H1 (cell line): ENCODE results near the gene CRTC1. TPM values are rescaled to one million over a fixed set of nuclear protein-coding genes. Genes with fewer than 3 reads are reported as not detected.

Experiments used
- CTCF ChIA-PET: fragments of 300-600 bp; sonication (Branson Sonifier 250); formaldehyde crosslinking; loops from one replicate; lab custom pipeline; 2021; ENCODE audit not compliant: partially characterized antibody; lab: Charles Lee
- POLR2A ChIA-PET: fragments of 300-600 bp; sonication (Branson Sonifier 250); formaldehyde crosslinking; loops from one replicate; lab custom pipeline; 2021; ENCODE audit warnings: inconsistent platforms; ENCODE audit not compliant: partially characterized antibody; lab: Charles Lee
- DNase-seq, 2 experiments: peaks; one replicate each; pipeline versions ENCODE4 v3.0.0 to v3.0.0-alpha.2; 2010 to 2022; ENCODE audit warnings: low spot score in 2 of 2, low read depth in 1 of 2, mixed read lengths in 1 of 2
- FAIRE-seq: peaks from 2 replicates; lab custom pipeline; 2011; peaks lifted over from hg19 to GRCh38; lab: Jason Lieb, UNC
- H2AFZ ChIP-seq: 2 replicates; pipeline ENCODE4 v1.8.1; 2012; ENCODE audit warnings: low read length, inconsistent platforms
- H2AK5ac ChIP-seq: 2 replicates; pipeline ENCODE4 v1.6.1; 2013; ENCODE audit warnings: low read depth, low read length
- H2BK120ac ChIP-seq: replicated peaks from 2 replicates; pipeline ENCODE3; 2013; ENCODE audit warnings: low read depth, low read length, inconsistent platforms
- H2BK12ac ChIP-seq: 2 replicates; pipeline ENCODE4 v1.6.1; 2013; ENCODE audit warnings: low read depth, low read length
- H2BK15ac ChIP-seq: 2 replicates; pipeline ENCODE4 v1.6.1; 2013; ENCODE audit warnings: low read length
- H2BK20ac ChIP-seq: 2 replicates; pipeline ENCODE4 v1.6.1; 2013; ENCODE audit warnings: low read length
- H2BK5ac ChIP-seq: 2 replicates; pipeline ENCODE4 v1.6.1; 2013; ENCODE audit warnings: low read depth, low read length
- H3K14ac ChIP-seq: 2 replicates; pipeline ENCODE4 v1.6.1; 2013; ENCODE audit warnings: inconsistent platforms; ENCODE audit not compliant: insufficient read length
- H3K18ac ChIP-seq: 2 replicates; pipeline ENCODE4 v1.6.1; 2013; ENCODE audit warnings: low read length; ENCODE audit errors: extremely low read depth
- H3K23ac ChIP-seq: 2 replicates; pipeline ENCODE4 v1.6.1; 2013; ENCODE audit warnings: inconsistent platforms; ENCODE audit not compliant: insufficient read length
- H3K23me2 ChIP-seq: 2 replicates; pipeline ENCODE4 v1.6.1; 2013; ENCODE audit warnings: low read depth, low read length
- H3K27ac ChIP-seq: 2 replicates; pipeline ENCODE4 v1.6.1; 2011; ENCODE audit warnings: low read depth, low read length, inconsistent platforms
- H3K27me3 ChIP-seq, 4 experiments: replicated peaks in 1 of 4; 1 replicate in 1 of 4; 2 replicates in 3 of 4; pipeline versions ENCODE4 v1.6.1 to v1.8.1; 2011 to 2013; ENCODE audit warnings: low read length in 3 of 4, mild to moderate bottlenecking in 3 of 4, inconsistent platforms in 2 of 4, mixed read lengths in 2 of 4, moderate library complexity in 1 of 4; ENCODE audit not compliant: control insufficient read depth in 3 of 4, insufficient read depth in 3 of 4; ENCODE audit errors: extremely low read depth in 1 of 4
- H3K36me3 ChIP-seq, 4 experiments: 2 replicates each; pipeline versions ENCODE4 v1.6.1 to v1.8.1; 2011 to 2013; ENCODE audit warnings: mild to moderate bottlenecking in 4 of 4, low read length in 3 of 4, moderate library complexity in 2 of 4, control low read depth in 1 of 4, inconsistent platforms in 1 of 4; ENCODE audit not compliant: insufficient read depth in 4 of 4, control insufficient read depth in 2 of 4
- H3K4ac ChIP-seq: replicated peaks from 2 replicates; pipeline ENCODE3; 2013; ENCODE audit warnings: low read length, low read depth, mixed read lengths, inconsistent platforms; ENCODE audit not compliant: insufficient read length
- H3K4me1 ChIP-seq, 4 experiments: replicated peaks in 1 of 4; 1 replicate in 1 of 4; 2 replicates in 3 of 4; pipeline versions ENCODE4 v1.6.1 to v1.8.1; 2011 to 2013; ENCODE audit warnings: low read length in 3 of 4, inconsistent platforms in 2 of 4, mixed read lengths in 1 of 4; ENCODE audit not compliant: insufficient read depth in 4 of 4, control insufficient read depth in 3 of 4
- H3K4me2 ChIP-seq, 2 experiments: 2 replicates each; pipeline versions ENCODE4 v1.6.1 to v1.8.1; 2011 to 2013; ENCODE audit warnings: low read depth in 2 of 2, low read length in 2 of 2, control low read depth in 1 of 2, inconsistent platforms in 1 of 2, mild to moderate bottlenecking in 1 of 2; ENCODE audit not compliant: insufficient read depth in 1 of 2
- H3K4me3 ChIP-seq, 4 experiments: fragments of 200-600, 300-600 bp in 1 of 4; sonication (generic), shearing (Covaris generic), sonication (Bioruptor Twin) in 1 of 4; 2 replicates each; pipeline versions ENCODE4 v1.5.1 to v1.8.1; 2011 to 2016; ENCODE audit warnings: low read length in 4 of 4, low read depth in 3 of 4, control low read depth in 2 of 4, inconsistent platforms in 2 of 4, mild to moderate bottlenecking in 2 of 4, mixed read lengths in 1 of 4, moderate library complexity in 1 of 4; ENCODE audit not compliant: insufficient read depth in 2 of 4; ENCODE audit errors: extremely low read depth in 1 of 4
- H3K56ac ChIP-seq: replicated peaks from 2 replicates; pipeline ENCODE3; 2013; ENCODE audit warnings: low read depth, mild to moderate bottlenecking, mixed read lengths, low read length, inconsistent platforms; ENCODE audit not compliant: insufficient read length
- H3K79me1 ChIP-seq: 2 replicates; pipeline ENCODE4 v1.6.1; 2013; ENCODE audit warnings: low read depth, low read length, control low read depth
- H3K79me2 ChIP-seq, 2 experiments: 2 replicates each; pipeline versions ENCODE4 v1.6.1 to v1.8.1; 2012 to 2013; ENCODE audit warnings: low read length in 2 of 2, mild to moderate bottlenecking in 2 of 2, inconsistent platforms in 1 of 2; ENCODE audit not compliant: insufficient read depth in 2 of 2, control insufficient read depth in 1 of 2
- H3K9ac ChIP-seq, 4 experiments: replicated peaks in 1 of 4; 1 replicate in 1 of 4; 2 replicates in 3 of 4; pipeline versions ENCODE4 v1.6.1 to v1.8.1; 2011 to 2013; ENCODE audit warnings: low read depth in 3 of 4, low read length in 3 of 4, control low read depth in 2 of 4, mild to moderate bottlenecking in 2 of 4, moderate library complexity in 2 of 4, inconsistent platforms in 1 of 4; ENCODE audit errors: extremely low read depth in 1 of 4
- H3K9me3 ChIP-seq, 2 experiments: 2 replicates each; pipeline versions ENCODE4 v1.6.1 to v1.8.1; 2012 to 2013; ENCODE audit warnings: mild to moderate bottlenecking in 2 of 2, moderate library complexity in 2 of 2, control low read depth in 1 of 2, inconsistent platforms in 1 of 2, low read depth in 1 of 2, low read length in 1 of 2, mixed read lengths in 1 of 2; ENCODE audit not compliant: insufficient read depth in 2 of 2
- H4K20me1 ChIP-seq, 2 experiments: replicated peaks in 1 of 2; 2 replicates each; pipeline versions ENCODE3 to v1.8.1; 2011 to 2013; ENCODE audit warnings: inconsistent platforms in 2 of 2, low read length in 2 of 2, mild to moderate bottlenecking in 1 of 2; ENCODE audit not compliant: insufficient read depth in 2 of 2, control insufficient read depth in 1 of 2
- H4K5ac ChIP-seq: 2 replicates; pipeline ENCODE4 v1.6.1; 2013; ENCODE audit warnings: low read length, low read depth, mixed read lengths, inconsistent platforms; ENCODE audit not compliant: insufficient read length
- H4K8ac ChIP-seq: 2 replicates; pipeline ENCODE4 v1.8.0; 2013; ENCODE audit warnings: mild to moderate bottlenecking, moderate library complexity, low read length, inconsistent platforms; ENCODE audit not compliant: insufficient read depth; ENCODE audit errors: extremely low read depth
- H4K91ac ChIP-seq: replicated peaks from 2 replicates; pipeline ENCODE3; 2013; ENCODE audit warnings: low read length, mixed read lengths, inconsistent platforms; ENCODE audit not compliant: insufficient read length
- BRCA1 ChIP-seq: IDR thresholded peaks from 2 replicates; pipeline ENCODE4 v1.6.1; 2012; ENCODE audit warnings: low read depth, low read length, improper control_type of control experiment
- CTCF ChIP-seq, 3 experiments: IDR thresholded peaks; 1 replicate in 2 of 3; 2 replicates in 1 of 3; pipeline versions ENCODE4 v1.5.1 to v1.6.1; 2011; ENCODE audit warnings: low read length in 3 of 3, mild to moderate bottlenecking in 3 of 3, inconsistent platforms in 2 of 3, low read depth in 1 of 3, moderate library complexity in 1 of 3; ENCODE audit not compliant: insufficient read depth in 1 of 3; ENCODE audit errors: control extremely low read depth in 1 of 3
- EGR1 ChIP-seq: IDR thresholded peaks from 2 replicates; pipeline ENCODE4 v1.6.1; 2011; ENCODE audit warnings: low read depth, low read length, borderline replicate concordance
- EP300 ChIP-seq, 2 experiments: IDR thresholded peaks; 1 replicate in 1 of 2; 2 replicates in 1 of 2; pipeline ENCODE4 v1.6.1; 2011 to 2012; ENCODE audit warnings: low read depth in 2 of 2, low read length in 2 of 2, mild to moderate bottlenecking in 2 of 2, borderline replicate concordance in 1 of 2, inconsistent platforms in 1 of 2, moderate library complexity in 1 of 2
- KDM5A ChIP-seq: fragments of 200-600 bp; IDR thresholded peaks from 2 replicates; pipeline ENCODE4 v1.7.1; 2012; ENCODE audit warnings: mild to moderate bottlenecking, low read length, inconsistent platforms, mixed read lengths
- RFX5 ChIP-seq: IDR thresholded peaks from 2 replicates; pipeline ENCODE4 v1.6.1; 2011; ENCODE audit warnings: low read depth, low read length, improper control_type of control experiment, borderline replicate concordance
- SAP30 ChIP-seq: fragments of 300-600 bp; sonication (generic); IDR thresholded peaks from 2 replicates; pipeline ENCODE4 v1.7.1; 2012; ENCODE audit warnings: low read length, moderate library complexity, mild to moderate bottlenecking, inconsistent platforms; ENCODE audit not compliant: insufficient read depth, insufficient replicate concordance
- SP1 ChIP-seq: IDR thresholded peaks from 2 replicates; pipeline ENCODE4 v1.6.1; 2011; ENCODE audit warnings: low read depth, low read length
- SP4 ChIP-seq: IDR thresholded peaks from 2 replicates; pipeline ENCODE4 v1.6.1; 2012; ENCODE audit warnings: low read length, inconsistent platforms
- TCF12 ChIP-seq: IDR thresholded peaks from 2 replicates; pipeline ENCODE4 v1.6.1; 2011; ENCODE audit warnings: low read depth, mild to moderate bottlenecking, low read length
- WGBS, 2 experiments: shearing (Covaris generic) in 1 of 2; methylation state at CpG; one replicate each; pipeline versions ENCODE4 v1.1.6 to v1.1.7; 2013 to 2015; ENCODE audit warnings: low lambda C conversion rate in 2 of 2, mixed read lengths in 2 of 2, inconsistent platforms in 1 of 2, low coverage in 1 of 2, missing lambda C conversion rate in 1 of 2; ENCODE audit not compliant: insufficient replicate concordance in 2 of 2, insufficient coverage in 1 of 2, insufficient read length in 1 of 2; ENCODE audit errors: extremely low coverage in 1 of 2, missing lambda C conversion rate in 1 of 2; 5-methylcytosine and 5-hydroxymethylcytosine counted together
- polyA plus RNA-seq, 7 experiments: library from polyadenylated mRNA; depleted of rRNA in 3 of 7; stranded (reverse) in 5 of 7; unstranded in 2 of 7; fragments of >200 nt in 5 of 7; fragments of 200-250 nt in 2 of 7; gene quantifications; 1 replicate in 5 of 7; 2 replicates in 1 of 7; 4 replicates in 1 of 7; pipeline versions ENCODE4 v1.2.1 to v1.2.3, GENCODE V29; 2011 to 2013; ENCODE audit warnings: missing spikeins in 2 of 7, mixed read lengths in 2 of 7
- total RNA-seq: library from RNA; stranded (reverse); fragmentation: NEBNext Ultra II Directional; extraction: Animal tissue kit (Norgen Biotek cat#: 25700); gene quantifications from 2 replicates; pipeline ENCODE4 v1.2.1, GENCODE V29; 2021
- TF ChIP-seq, protein P1 (sequence below): IDR thresholded peaks from 2 replicates; pipeline ENCODE4 v1.6.1; 2012; ENCODE audit warnings: inconsistent platforms

The CRTC1 gene
- total and polyA plus RNA-seq, 2 of the 8 experiments (the other 6 are each of a cell fraction or from before 2014, with no cell fraction given): 2.9 to 8.5 TPM

DNA sequence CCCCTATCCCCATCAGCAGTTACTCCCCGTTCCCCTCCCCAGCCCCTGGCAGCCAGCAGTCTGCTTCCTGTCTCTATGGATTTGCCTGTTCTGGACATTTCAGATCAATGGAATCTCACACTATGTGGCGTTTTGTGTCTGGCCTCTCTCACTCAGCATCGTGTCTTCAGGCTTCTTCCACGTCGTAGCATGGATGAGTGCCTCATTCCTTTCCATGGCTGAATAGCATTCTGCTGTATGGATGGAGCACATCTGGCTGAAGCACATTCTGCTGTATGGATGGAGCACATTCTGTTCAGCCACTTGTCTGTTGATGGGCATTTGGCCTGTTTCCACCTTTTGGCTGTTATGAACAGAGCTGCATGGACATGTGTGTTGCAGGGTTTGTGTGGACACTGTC, 29.5 kb downstream of the CRTC1 start:
- Histone ChIP-seq H3K27me3 (no peaks in the 10 kb centered on the region), H2BK15ac (no peak overlapping the region), H3K4me1 (peaks cover 0 to 3% (median 0%) of the 10 kb centered on the region in 4 experiments; a peak in 1 of 7 replicates), H3K36me3 (no peaks in the 10 kb centered on the region), H3K27ac (no peak overlapping the region), H2AFZ (no peak overlapping the region), H3K23me2 (0 out of 2 replicates have a peak, but pooled peaks cover 2% of the 10 kb centered on the region), H3K9me3 (no peaks in the 10 kb centered on the region), H2BK5ac (no peak overlapping the region), H4K8ac (no peak overlapping the region), H2BK20ac (no peak overlapping the region), H3K56ac (no peak overlapping the region), H2BK120ac (no peak overlapping the region), H3K79me1 (peaks cover 3% of the 10 kb centered on the region), H2AK5ac (no peak overlapping the region), H2BK12ac (no peak overlapping the region), H3K23ac (no peak overlapping the region), H3K14ac (no peak overlapping the region), H4K91ac (no peak overlapping the region), H4K20me1 (peaks cover 8 to 31% of the 10 kb centered on the region in 2 experiments), H3K9ac (no peak overlapping the region), H3K4me3 (no peak overlapping the region), H3K18ac (no peak overlapping the region), H3K79me2 (peaks cover 0 to 3% of the 10 kb centered on the region in 2 experiments; a peak in 1 of 4 replicates), H3K4me2 (no peak overlapping the region), H4K5ac (no peak overlapping the region), H3K4ac (no peak overlapping the region)
- CTCF ChIA-PET: interaction anchor here (0.8 kb wide), 1 partner anchor 122 kb away, joined by 3 read pairs; no protein-coding TSS in a partner anchor
- POLR2A ChIA-PET: interaction anchor here (1.4 kb wide), 1 partner anchor 9 kb away, joined by 3 read pairs; no protein-coding TSS in a partner anchor
- DNase-seq: no peak
- WGBS, 2 experiments: 92% methylated on average over 5 of the region's 5 CpGs; no CpG with 5 or more reads in 1 of the 2 experiments
- FAIRE-seq: no peak
- TF ChIP-seq BRCA1 (no peak), SP4 (no peak), CTCF (IDR thresholded peaks at IDR 0.05; ENCODE audit: control extremely low read depth in 1 of 3, insufficient read depth in 1 of 3, low read depth in 1 of 3, low read length in 3 of 3) (no peak), RFX5 (no peak), KDM5A (no peak), EGR1 (no peak), EP300 (IDR thresholded peaks at IDR 0.05; ENCODE audit: borderline replicate concordance in 1 of 2, low read depth in 2 of 2, low read length in 2 of 2) (no peak), SP1 (no peak), SAP30 (no peak), TCF12 (no peak)
- TF ChIP-seq, protein P1, sequence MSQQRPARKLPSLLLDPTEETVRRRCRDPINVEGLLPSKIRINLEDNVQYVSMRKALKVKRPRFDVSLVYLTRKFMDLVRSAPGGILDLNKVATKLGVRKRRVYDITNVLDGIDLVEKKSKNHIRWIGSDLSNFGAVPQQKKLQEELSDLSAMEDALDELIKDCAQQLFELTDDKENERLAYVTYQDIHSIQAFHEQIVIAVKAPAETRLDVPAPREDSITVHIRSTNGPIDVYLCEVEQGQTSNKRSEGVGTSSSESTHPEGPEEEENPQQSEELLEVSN: no peak
